Upper lobe of right lung (tissue), 1 donor: ENCODE results near the gene PTPRN2. TPM values are rescaled to one million over a fixed set of nuclear protein-coding genes. Genes with fewer than 3 reads are reported as not detected.

ENCODE experiments used
- ATAC-seq: fragments of 200-7000 bp; cut with Tn5 transposase; one replicate; pipeline ENCODE4 v1.9.1; 2020; ENCODE audit warnings: mild to moderate bottlenecking, moderate library complexity
- DNase-seq: peaks from one replicate; pipeline ENCODE4 v3.0.0-alpha.2; 2020
- H3K27ac ChIP-seq: fragments of 200-600 bp; one replicate; pipeline ENCODE4 v1.8.0; 2022
- H3K27me3 ChIP-seq: fragments of 200-600 bp; one replicate; pipeline ENCODE4 v1.8.0; 2022; ENCODE audit warnings: mild to moderate bottlenecking
- H3K36me3 ChIP-seq: fragments of 200-600 bp; one replicate; pipeline ENCODE4 v1.8.0; 2022
- H3K4me1 ChIP-seq: fragments of 200-600 bp; one replicate; pipeline ENCODE4 v1.8.0; 2022
- H3K4me3 ChIP-seq: fragments of 200-600 bp; one replicate; pipeline ENCODE4 v1.8.0; 2022; ENCODE audit warnings: mild to moderate bottlenecking
- H3K9me3 ChIP-seq: fragments of 200-600 bp; one replicate; pipeline ENCODE4 v1.8.0; 2022
- CTCF ChIP-seq: fragments of 200-600 bp; IDR thresholded peaks from one replicate; pipeline ENCODE4 v1.8.0; 2022; ENCODE audit warnings: antibody characterized with exemption
- intact Hi-C: fragments of 100-400 bp; cut with DNase I; formaldehyde crosslinking; loops from one replicate; pipeline ENCODE4 v1.11.0; 2022
- total RNA-seq: library from RNA; stranded (reverse); fragmentation: NEBNext Ultra II Directional; extraction: Animal tissue kit (Norgen Biotek cat#: 25700); gene quantifications from one replicate; pipeline ENCODE4 v1.2.1, GENCODE V29; 2021
- donor health status: DM: no; HTN: yes; CAD: no; lungs with severe emphysema.

Gene PTPRN2
- total RNA-seq, 1 donor from 2014 or later, result 4.9 TPM

- ATAC-seq, result no peak
- intact Hi-C loops, result no loop called here
- TF ChIP-seq CTCF, result no peak
These were observed 218.3 kb downstream of the PTPRN2 start for GRCh38 chr7:158369290-158369689.

GRCh38 chr7:158368449-158368848 lies 219.2 kb downstream of the PTPRN2 start:
- Histone ChIP-seq H3K27me3 (no peaks in the 10 kb centered on the region), H3K9me3 (no peaks in the 10 kb centered on the region), H3K4me3 (no peak overlapping the region), H3K27ac (no peak overlapping the region), H3K36me3 (no peaks in the 10 kb centered on the region), H3K4me1 (no peaks in the 10 kb centered on the region)
- ATAC-seq (no peak), DNase-seq (peak; percentile 40)
- no peak for TF ChIP-seq CTCF
- intact Hi-C loops, result no loop called here

More at GRCh38 chr7:158369290-158369689, 218.3 kb downstream of the PTPRN2 start:
- no peak overlapping the region for H3K27ac ChIP-seq
- H3K4me3 ChIP-seq, result no peak overlapping the region
- no peaks in the 10 kb centered on the region for H3K36me3 ChIP-seq
- no peaks in the 10 kb centered on the region for H3K9me3 ChIP-seq
- no peaks in the 10 kb centered on the region for H3K4me1 ChIP-seq
- H3K27me3 ChIP-seq, result no peaks in the 10 kb centered on the region
- DNase-seq, result peak; percentile 12

- H3K4me1 ChIP-seq, result no peaks in the 10 kb centered on the region
- no peaks in the 10 kb centered on the region for H3K9me3 ChIP-seq
- no peak overlapping the region for H3K27ac ChIP-seq
- no peaks in the 10 kb centered on the region for H3K36me3 ChIP-seq
- ATAC-seq (no peak), DNase-seq (no peak)
- no peak for TF ChIP-seq CTCF
- H3K27me3 ChIP-seq, result no peaks in the 10 kb centered on the region
- no peak overlapping the region for H3K4me3 ChIP-seq
- intact Hi-C loops, result no loop called here
These were observed 220.0 kb downstream of the PTPRN2 start for GRCh38 chr7:158367634-158367982.

- no peaks in the 10 kb centered on the region for H3K36me3 ChIP-seq
- intact Hi-C loops, result no loop called here
- ATAC-seq (no peak), DNase-seq (peak; percentile 22)
- TF ChIP-seq CTCF, result no peak
- H3K27me3 ChIP-seq, result no peaks in the 10 kb centered on the region
- no peaks in the 10 kb centered on the region for H3K4me1 ChIP-seq
- H3K27ac ChIP-seq, result no peak overlapping the region
- no peak overlapping the region for H3K4me3 ChIP-seq
- no peaks in the 10 kb centered on the region for H3K9me3 ChIP-seq
These were observed 220.5 kb downstream of the PTPRN2 start for GRCh38 chr7:158366916-158367633.

DNA sequence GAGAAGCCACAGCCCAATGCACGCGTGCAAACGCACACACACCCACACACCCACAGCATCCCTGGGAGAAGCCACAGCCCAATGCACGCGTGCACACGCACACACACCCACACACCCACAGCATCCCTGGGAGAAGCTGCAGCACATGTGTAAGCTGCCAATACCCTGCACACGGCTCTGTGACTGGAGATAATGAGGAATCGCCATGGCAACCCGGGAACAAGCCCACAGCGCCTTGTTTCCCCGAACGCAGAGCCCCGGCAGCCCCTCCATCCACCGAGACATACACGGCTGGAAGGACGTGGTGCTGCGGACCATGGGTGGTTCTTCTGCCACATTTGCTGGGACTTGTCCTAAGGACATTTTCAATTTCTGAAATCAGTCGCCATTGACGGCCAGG lies 221.3 kb downstream of the PTPRN2 start:
- ATAC-seq, result no peak
- DNase-seq, result peak; percentile 31
- no peak overlapping the region for H3K27ac ChIP-seq
- TF ChIP-seq CTCF, result no peak
- H3K27me3 ChIP-seq, result no peaks in the 10 kb centered on the region
- intact Hi-C loops, result no loop called here
- H3K4me3 ChIP-seq, result no peak overlapping the region
- no peaks in the 10 kb centered on the region for H3K4me1 ChIP-seq
- H3K36me3 ChIP-seq, result no peaks in the 10 kb centered on the region
- no peaks in the 10 kb centered on the region for H3K9me3 ChIP-seq

- Histone ChIP-seq H3K9me3 (no peaks in the 10 kb centered on the region), H3K4me3 (no peak overlapping the region), H3K27ac (no peak overlapping the region), H3K27me3 (no peaks in the 10 kb centered on the region), H3K36me3 (no peaks in the 10 kb centered on the region), H3K4me1 (no peaks in the 10 kb centered on the region)
- ATAC-seq (no peak), DNase-seq (peak; percentile 21)
- intact Hi-C loops, result no loop called here
- no peak for TF ChIP-seq CTCF
These were observed 222.4 kb downstream of the PTPRN2 start for GRCh38 chr7:158365267-158365666.
